Spleen (tissue), 11 donors: ENCODE results near the gene POLR3E. TPM values are rescaled to one million over a fixed set of nuclear protein-coding genes. Genes with fewer than 3 reads are reported as not detected.

Experiments
- DNase-seq: peaks from one replicate; pipeline ENCODE4 v3.0.0-alpha.2; 2020
- H3K27ac ChIP-seq, 8 donors: fragments of 200-600 bp; sonication (generic) in 7 of 8; 1 replicate in 4 of 8; 2 replicates in 4 of 8; pipeline versions ENCODE4 v1.5.0 to v1.8.0; 2016 to 2021; ENCODE audit warnings: inconsistent platforms in 4 of 8, mild to moderate bottlenecking in 4 of 8, moderate library complexity in 1 of 8
- H3K27me3 ChIP-seq, 7 donors: fragments of 200-600 bp; sonication (generic) in 6 of 7; replicated peaks in 1 of 7; 1 replicate in 4 of 7; 2 replicates in 3 of 7; pipeline versions ENCODE4 v1.5.0 to v1.8.0; 2016 to 2021; ENCODE audit warnings: inconsistent platforms in 3 of 7, mild to moderate bottlenecking in 1 of 7
- H3K36me3 ChIP-seq, 6 donors: fragments of 200-600 bp; sonication (generic) in 5 of 6; 1 replicate in 4 of 6; 2 replicates in 2 of 6; pipeline versions ENCODE4 v1.5.0 to v1.8.0; 2016 to 2021; ENCODE audit warnings: inconsistent platforms in 2 of 6
- H3K4me1 ChIP-seq, 6 donors: fragments of 200-600 bp; sonication (generic) in 5 of 6; 1 replicate in 3 of 6; 2 replicates in 3 of 6; pipeline versions ENCODE4 v1.5.0 to v1.8.0; 2016 to 2021; ENCODE audit warnings: inconsistent platforms in 3 of 6
- H3K4me3 ChIP-seq, 8 donors: fragments of 200-600 bp; sonication (generic) in 7 of 8; 1 replicate in 4 of 8; 2 replicates in 4 of 8; pipeline versions ENCODE4 v1.5.0 to v1.8.0; 2016 to 2021; ENCODE audit warnings: inconsistent platforms in 4 of 8, mild to moderate bottlenecking in 4 of 8, moderate library complexity in 2 of 8
- H3K9me3 ChIP-seq, 8 donors: fragments of 200-600 bp; sonication (generic) in 7 of 8; 1 replicate in 4 of 8; 2 replicates in 4 of 8; pipeline versions ENCODE4 v1.5.0 to v1.8.0; 2016 to 2021; ENCODE audit warnings: inconsistent platforms in 4 of 8
- POLR2A ChIP-seq, 3 donors: fragments of 450-650 bp; IDR thresholded peaks; one replicate each; pipeline ENCODE4 v1.5.1; 2017; ENCODE audit warnings: antibody characterized with exemption in 3 of 3, mild to moderate bottlenecking in 1 of 3
- POLR2AphosphoS5 ChIP-seq, 3 donors: sonication (generic); formaldehyde crosslinking; IDR thresholded peaks; one replicate each; pipeline ENCODE4 v1.5.1; 2017; ENCODE audit warnings: antibody characterized with exemption in 3 of 3
- WGBS, 5 donors: extraction: QIAGEN DNeasy Blood & Tissue Kit in 3 of 5; methylation state at CpG; one replicate each; pipeline versions ENCODE4 v1.1.5 to v1.1.7; 2013 to 2018; 5-methylcytosine and 5-hydroxymethylcytosine counted together
- intact Hi-C: fragments of 100-400 bp; cut with DNase I; formaldehyde crosslinking; loops from one replicate; pipeline ENCODE4 v1.15.0; 2023; ENCODE audit warnings: low total_unique reads
- polyA plus RNA-seq, 3 donors: library from polyadenylated mRNA; stranded (reverse); fragments of 200-250 nt; gene quantifications; one replicate each; pipeline ENCODE4 v1.2.1, GENCODE V29; 2013
- total RNA-seq, 7 donors: library from RNA; depleted of rRNA in 3 of 7; stranded (reverse); fragments of >200 nt in 3 of 7; fragmentation: NEBNext Ultra II Directional in 4 of 7; extraction: Animal tissue kit (Norgen Biotek cat#: 25700) in 4 of 7; gene quantifications; one replicate each; pipeline versions ENCODE4 v1.1.0 to v1.2.1, GENCODE V29; 2016 to 2021
- TF ChIP-seq, protein P1 (sequence below), 11 experiments: fragments of 200-600 bp in 7 of 11; fragments of 450-650 bp in 4 of 11; sonication (generic) in 4 of 11; IDR thresholded peaks in 8 of 11; conservative IDR thresholded peaks in 3 of 11; 1 replicate in 7 of 11; 2 replicates in 4 of 11; pipeline versions ENCODE4 v1.4.0 to v1.8.0; 2016 to 2021; ENCODE audit warnings: antibody characterized with exemption in 11 of 11, inconsistent platforms in 4 of 11, mild to moderate bottlenecking in 1 of 11
- donor health status: healthy with polysubstance abuse.
- donor health status: DM: no; HTN: no; CAD: no; lungs with moderate emphysema.
- donor health status: DM: no; HTN: no; CAD: no.
- donor health status: Bipolar disorder and iron deficiency.
- donor health status: healthy.
- donor health status: DM: no; HTN: no; CAD: no.
- donor health status: DM: yes; HTN: yes; CAD: no.

POLR3E gene
- total and polyA plus RNA-seq, 10 donors, result 17.3 to 58.0 (median 44.7) TPM

DNA sequence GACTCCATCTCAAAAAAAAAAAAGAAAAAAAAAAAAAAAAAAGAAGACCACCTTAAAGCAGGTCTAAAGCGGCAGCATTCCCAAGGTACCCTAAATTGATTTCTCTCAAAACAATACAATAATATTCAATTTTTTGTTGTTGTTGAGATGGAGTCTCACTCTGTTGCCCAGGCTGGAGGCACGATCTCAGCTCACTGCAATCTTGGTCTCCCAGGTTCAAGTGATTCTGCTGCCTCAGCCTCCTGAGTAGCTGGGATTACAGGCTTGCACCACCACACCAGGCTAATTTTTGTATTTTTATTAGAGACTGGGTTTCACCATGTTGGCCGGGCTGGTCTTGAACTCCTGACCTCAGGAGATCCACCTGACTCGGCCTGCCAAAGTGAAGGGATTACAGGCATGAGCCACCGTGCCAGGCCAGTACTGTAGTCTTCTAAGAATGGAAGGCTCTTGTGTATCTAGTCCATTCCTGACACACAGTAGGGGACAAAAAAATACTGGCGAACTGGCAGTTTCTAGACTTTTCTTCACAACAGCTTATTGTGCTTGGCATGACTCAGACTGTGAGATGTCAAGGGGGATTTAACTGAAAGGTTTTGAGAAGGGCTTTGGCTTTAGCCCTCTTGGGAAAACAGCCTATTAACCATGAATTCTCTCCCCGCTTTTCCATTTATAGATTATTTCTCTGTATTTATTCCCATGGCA, 59.9 kb downstream of the POLR3E start:
- H3K36me3 ChIP-seq, result peaks cover 0 to 23% (median 0%) of the 10 kb centered on the region in 6 donors
- H3K27ac ChIP-seq, result peak overlapping the region; percentile 25 to 85 (median 70)
- no peaks in the 10 kb centered on the region for H3K27me3 ChIP-seq
- intact Hi-C loops, result no loop called here
- no peak for DNase-seq
- H3K9me3 ChIP-seq, result no peaks in the 10 kb centered on the region
- TF ChIP-seq POLR2A (IDR thresholded peaks at IDR 0.05) (no peak), POLR2AphosphoS5 (IDR thresholded peaks at IDR 0.05) (no peak)
- TF ChIP-seq, protein P1, sequence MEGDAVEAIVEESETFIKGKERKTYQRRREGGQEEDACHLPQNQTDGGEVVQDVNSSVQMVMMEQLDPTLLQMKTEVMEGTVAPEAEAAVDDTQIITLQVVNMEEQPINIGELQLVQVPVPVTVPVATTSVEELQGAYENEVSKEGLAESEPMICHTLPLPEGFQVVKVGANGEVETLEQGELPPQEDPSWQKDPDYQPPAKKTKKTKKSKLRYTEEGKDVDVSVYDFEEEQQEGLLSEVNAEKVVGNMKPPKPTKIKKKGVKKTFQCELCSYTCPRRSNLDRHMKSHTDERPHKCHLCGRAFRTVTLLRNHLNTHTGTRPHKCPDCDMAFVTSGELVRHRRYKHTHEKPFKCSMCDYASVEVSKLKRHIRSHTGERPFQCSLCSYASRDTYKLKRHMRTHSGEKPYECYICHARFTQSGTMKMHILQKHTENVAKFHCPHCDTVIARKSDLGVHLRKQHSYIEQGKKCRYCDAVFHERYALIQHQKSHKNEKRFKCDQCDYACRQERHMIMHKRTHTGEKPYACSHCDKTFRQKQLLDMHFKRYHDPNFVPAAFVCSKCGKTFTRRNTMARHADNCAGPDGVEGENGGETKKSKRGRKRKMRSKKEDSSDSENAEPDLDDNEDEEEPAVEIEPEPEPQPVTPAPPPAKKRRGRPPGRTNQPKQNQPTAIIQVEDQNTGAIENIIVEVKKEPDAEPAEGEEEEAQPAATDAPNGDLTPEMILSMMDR (IDR thresholded peaks at IDR 0.05 in 8 of 11, conservative IDR thresholded peaks at IDR 0.05 in 3 of 11), result no peak
- peaks cover 6 to 92% (median 46%) of the 10 kb centered on the region in 6 donors for H3K4me1 ChIP-seq
- 81 to 92% (median 89%) methylated on average over 6 to 7 of the region's 7 CpGs for WGBS, 5 donors
- H3K4me3 ChIP-seq, result no peak overlapping the region

DNA sequence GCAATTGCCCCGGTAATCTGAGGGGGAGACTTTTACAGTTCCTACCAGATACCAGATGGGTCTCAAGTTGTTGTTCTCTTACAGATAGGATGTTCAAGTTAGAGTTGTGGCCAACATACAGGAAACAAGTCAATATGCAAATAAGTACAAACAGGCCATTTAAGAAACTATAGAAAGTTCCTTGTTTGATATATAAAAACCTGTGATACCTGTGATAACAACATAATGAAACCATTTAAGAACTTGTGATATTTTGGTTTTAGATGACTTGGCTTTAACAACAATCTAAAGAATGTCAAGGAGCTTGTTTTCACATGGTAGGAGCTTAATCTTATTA, 60.4 kb downstream of the POLR3E start:
- peaks cover 6 to 88% (median 45%) of the 10 kb centered on the region in 6 donors for H3K4me1 ChIP-seq
- WGBS, 5 donors, result 20 to 45% (median 36%) methylated on average over 1 of the region's 1 CpG
- H3K4me3 ChIP-seq, result no peak overlapping the region
- no peaks in the 10 kb centered on the region for H3K9me3 ChIP-seq
- peaks cover 0 to 23% (median 1%) of the 10 kb centered on the region in 6 donors for H3K36me3 ChIP-seq
- intact Hi-C loops, result no loop called here
- DNase-seq, result no peak
- H3K27me3 ChIP-seq, result no peaks in the 10 kb centered on the region
- TF ChIP-seq POLR2A (IDR thresholded peaks at IDR 0.05) (no peak), POLR2AphosphoS5 (IDR thresholded peaks at IDR 0.05) (no peak)
- TF ChIP-seq, protein P1 (IDR thresholded peaks at IDR 0.05 in 8 of 11, conservative IDR thresholded peaks at IDR 0.05 in 3 of 11), result no peak
- H3K27ac ChIP-seq, result peak overlapping the region; percentile 25 to 85 (median 70)

DNA sequence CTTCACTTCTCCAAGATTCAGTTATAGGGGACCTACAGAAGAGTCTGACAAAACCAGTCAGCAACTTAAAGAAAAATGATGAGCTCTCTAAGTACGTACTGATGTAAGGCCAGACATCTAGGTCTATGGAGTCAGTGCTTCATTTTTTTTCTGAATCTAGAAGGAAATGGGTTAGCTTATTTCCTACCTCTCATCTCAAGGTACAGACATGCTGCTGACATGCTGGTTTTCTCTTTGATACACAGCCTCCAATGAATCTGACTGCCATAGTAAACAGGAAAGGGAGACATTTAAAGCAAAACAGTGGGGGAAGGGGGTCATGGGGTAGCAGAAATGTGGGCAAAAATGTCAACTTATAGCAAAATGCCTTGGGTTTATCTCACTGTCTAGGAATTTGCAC, 60.8 kb downstream of the POLR3E start:
- H3K27me3 ChIP-seq, result no peaks in the 10 kb centered on the region
- WGBS, 5 donors, result 46 to 70% (median 60%) methylated on average over 1 of the region's 1 CpG
- peaks cover 6 to 84% (median 42%) of the 10 kb centered on the region in 6 donors for H3K4me1 ChIP-seq
- H3K27ac ChIP-seq, result peak overlapping the region; percentile 25 to 85 (median 70)
- no peaks in the 10 kb centered on the region for H3K9me3 ChIP-seq
- DNase-seq, result no peak
- H3K36me3 ChIP-seq, result peaks cover 0 to 27% (median 3%) of the 10 kb centered on the region in 6 donors
- intact Hi-C loops, result no loop called here
- H3K4me3 ChIP-seq, result no peak overlapping the region
- TF ChIP-seq, protein P1 (IDR thresholded peaks at IDR 0.05 in 8 of 11, conservative IDR thresholded peaks at IDR 0.05 in 3 of 11), result no peak
- TF ChIP-seq POLR2A (IDR thresholded peaks at IDR 0.05) (no peak), POLR2AphosphoS5 (IDR thresholded peaks at IDR 0.05) (no peak)

DNA sequence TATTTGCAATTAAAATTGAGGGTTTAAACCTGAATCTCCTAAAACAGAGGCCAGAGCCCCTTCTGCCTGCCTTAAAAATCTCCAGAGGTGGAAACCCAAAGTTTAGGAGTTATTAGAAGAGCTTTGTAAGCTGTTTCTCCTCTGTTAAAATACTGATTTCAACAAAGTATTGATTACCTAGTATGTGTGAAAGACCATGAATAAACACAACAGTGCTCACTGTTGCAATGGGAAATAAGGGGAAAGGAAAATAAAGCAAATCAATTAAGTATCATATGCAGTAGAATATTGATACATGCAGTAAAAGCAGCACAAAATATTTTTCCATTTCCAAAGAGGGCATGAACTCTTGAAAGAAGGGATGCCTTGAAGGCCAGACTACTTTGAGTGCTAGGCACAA, 62.5 kb downstream of the POLR3E start:
- TF ChIP-seq POLR2A (IDR thresholded peaks at IDR 0.05), result no peak
- no peak for TF ChIP-seq POLR2AphosphoS5 (IDR thresholded peaks at IDR 0.05)
- TF ChIP-seq, protein P1 (IDR thresholded peaks at IDR 0.05 in 8 of 11, conservative IDR thresholded peaks at IDR 0.05 in 3 of 11), result no peak
- peaks cover 0 to 74% (median 29%) of the 10 kb centered on the region in 6 donors for H3K4me1 ChIP-seq
- DNase-seq, result no peak
- no peak overlapping the region for H3K4me3 ChIP-seq
- no peaks in the 10 kb centered on the region for H3K9me3 ChIP-seq
- H3K36me3 ChIP-seq, result peaks cover 0 to 40% (median 17%) of the 10 kb centered on the region in 6 donors
- H3K27me3 ChIP-seq, result no peaks in the 10 kb centered on the region
- intact Hi-C loops, result no loop called here
- peak overlapping the region in 3 of 8 donors; percentile 4 to 85 (median 79) for H3K27ac ChIP-seq
